ENCODE data around the gene CADPS. TPM values are rescaled to one million over a fixed set of nuclear protein-coding genes. Genes with fewer than 3 reads are reported as not detected.

The CADPS gene
- polyA plus RNA-seq, 1 of the 3 experiments (the other 2 are of a cell fraction), result 5.8 TPM

- no peak overlapping the region for H3K4me3 ChIP-seq (ENCODE audit: low read depth in 2 of 2, low read length in 1 of 2)
- CTCF ChIA-PET, result no interaction called here
Measured at GRCh38 chr3:62761711-62762110, 113.5 kb downstream of the CADPS start.

GRCh38 chr3:62761311-62761710 is 113.9 kb downstream of the CADPS start:
- Histone ChIP-seq H4K20me1 (ENCODE audit: insufficient read depth) (no peaks in the 10 kb centered on the region), H3K79me2 (ENCODE audit: insufficient read depth) (no peaks in the 10 kb centered on the region), H3K9me3 (no peaks in the 10 kb centered on the region), H3K4me1 (ENCODE audit: control insufficient read depth in 1 of 2, insufficient read depth in 2 of 2, low read depth in 1 of 2, low read length in 1 of 2) (no peaks in the 10 kb centered on the region; a peak in 2 of 4 replicates), H3K9me2 (no peaks in the 10 kb centered on the region), H3K4me2 (no peak overlapping the region), H3K4me3 (ENCODE audit: low read depth in 2 of 2, low read length in 1 of 2) (no peak overlapping the region), H3K9ac (no peak overlapping the region), H3K27me3 (ENCODE audit: insufficient read depth) (no peaks in the 10 kb centered on the region), H3K36me3 (replicated peaks in 1 of 2; ENCODE audit: control insufficient read depth in 1 of 2, insufficient read depth in 2 of 2, low read length in 1 of 2) (no peaks in the 10 kb centered on the region), H3F3A (replicated peaks; ENCODE audit: insufficient read depth) (no peaks in the 10 kb centered on the region), H2AFZ (ENCODE audit: low read depth) (no peak overlapping the region), H3K27ac (ENCODE audit: low read depth in 2 of 2, low read length in 1 of 2) (no peak overlapping the region)
- DNase-seq, result no peak
- no peak for TF ChIP-seq FOXJ3 (CRISPR knock-in tag; IDR thresholded peaks at IDR 0.05)
- no peak for TF ChIP-seq ELF1 (IDR thresholded peaks at IDR 0.05)
- ChIA-PET POLR2A (no interaction called here), CTCF (no interaction called here)

More at GRCh38 chr3:62761711-62762110, 113.5 kb downstream of the CADPS start:
- H3K9ac ChIP-seq, result no peak overlapping the region
- H3K79me2 ChIP-seq (ENCODE audit: insufficient read depth), result no peaks in the 10 kb centered on the region
- no peaks in the 10 kb centered on the region for H4K20me1 ChIP-seq (ENCODE audit: insufficient read depth)
- DNase-seq, result no peak
- no peaks in the 10 kb centered on the region for H3K9me3 ChIP-seq
- H3F3A ChIP-seq (replicated peaks; ENCODE audit: insufficient read depth), result no peaks in the 10 kb centered on the region
- no peaks in the 10 kb centered on the region for H3K27me3 ChIP-seq (ENCODE audit: insufficient read depth)
- H3K9me2 ChIP-seq, result no peaks in the 10 kb centered on the region
- POLR2A ChIA-PET, result no interaction called here
- no peaks in the 10 kb centered on the region; a peak in 2 of 4 replicates for H3K4me1 ChIP-seq (ENCODE audit: control insufficient read depth in 1 of 2, insufficient read depth in 2 of 2, low read depth in 1 of 2, low read length in 1 of 2)
- H3K27ac ChIP-seq (ENCODE audit: low read depth in 2 of 2, low read length in 1 of 2), result no peak overlapping the region
- 78% methylated on average over 1 of the region's 1 CpG for WGBS (ENCODE audit: low lambda C conversion rate)
- H2AFZ ChIP-seq (ENCODE audit: low read depth), result no peak overlapping the region
- H3K36me3 ChIP-seq (replicated peaks in 1 of 2; ENCODE audit: control insufficient read depth in 1 of 2, insufficient read depth in 2 of 2, low read length in 1 of 2), result no peaks in the 10 kb centered on the region
- no peak for TF ChIP-seq MAX (IDR thresholded peaks at IDR 0.05; ENCODE audit: low read depth)
- no peak for TF ChIP-seq NRF1 (IDR thresholded peaks at IDR 0.05; ENCODE audit: low read depth, low read length)
- no peak for TF ChIP-seq SIN3A (IDR thresholded peaks at IDR 0.05; ENCODE audit: borderline replicate concordance, low read depth, low read length)
- TF ChIP-seq RFX5 (IDR thresholded peaks at IDR 0.05; ENCODE audit: low read length), result no peak
- no peak for TF ChIP-seq CTCF (IDR thresholded peaks at IDR 0.05)
- no peak for TF ChIP-seq YY1 (IDR thresholded peaks at IDR 0.05; ENCODE audit: low read depth)
- TF ChIP-seq GABPA (IDR thresholded peaks at IDR 0.05; ENCODE audit: low read depth), result no peak
- TF ChIP-seq PBX3 (IDR thresholded peaks at IDR 0.05), result no peak
- no peak for TF ChIP-seq EP300 (IDR thresholded peaks at IDR 0.05; ENCODE audit: borderline replicate concordance in 1 of 2, low read depth in 1 of 2, low read length in 1 of 2)
- H3K4me2 ChIP-seq, result no peak overlapping the region

All from SK-N-SH (cell line).